ENCODE measurements around the gene STIP1.

Gene STIP1

DNA sequence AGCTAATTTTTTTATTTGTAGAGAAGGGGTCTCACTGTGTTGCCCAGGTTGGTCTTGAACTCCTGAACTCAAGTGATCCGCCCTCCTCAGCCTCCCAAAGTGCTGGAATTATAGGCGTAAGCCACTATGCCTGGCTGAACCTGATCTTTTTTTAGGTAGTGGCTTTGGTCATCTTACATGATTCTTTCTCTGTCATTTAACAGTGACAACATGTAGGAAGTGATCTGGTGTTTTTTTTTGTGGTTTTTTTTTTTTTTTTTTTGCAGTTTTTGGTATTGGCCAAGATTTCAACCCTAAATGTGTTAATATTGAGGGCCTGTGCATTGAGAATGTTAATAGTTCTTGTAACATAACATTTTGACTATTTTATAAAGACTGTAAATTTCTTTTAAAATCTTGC, 12.5 kb downstream of the STIP1 start:
- no peak for DNase-seq (ENCODE audit: low spot score)

DNA sequence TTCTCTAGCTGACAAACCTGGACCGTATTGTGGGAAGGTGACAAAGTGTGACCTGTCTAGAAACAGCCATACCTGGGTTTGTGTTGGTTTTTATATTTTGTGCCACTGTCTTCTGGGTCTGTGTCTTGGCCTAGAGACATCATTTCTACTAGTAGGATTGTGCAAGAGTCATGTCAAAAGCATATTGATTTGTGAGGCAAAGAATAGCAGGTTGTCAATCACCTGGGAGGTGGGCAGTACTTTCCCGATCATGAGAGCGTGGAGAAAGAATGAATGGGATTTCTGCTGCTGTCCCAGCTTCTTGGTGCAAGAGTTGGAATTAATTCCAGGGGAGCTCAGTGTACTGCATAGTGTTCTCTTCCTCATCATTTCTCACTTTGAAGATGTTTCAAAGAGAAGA, 15.6 kb downstream of the STIP1 start:
- DNase-seq (ENCODE audit: low spot score): no peak

DNA sequence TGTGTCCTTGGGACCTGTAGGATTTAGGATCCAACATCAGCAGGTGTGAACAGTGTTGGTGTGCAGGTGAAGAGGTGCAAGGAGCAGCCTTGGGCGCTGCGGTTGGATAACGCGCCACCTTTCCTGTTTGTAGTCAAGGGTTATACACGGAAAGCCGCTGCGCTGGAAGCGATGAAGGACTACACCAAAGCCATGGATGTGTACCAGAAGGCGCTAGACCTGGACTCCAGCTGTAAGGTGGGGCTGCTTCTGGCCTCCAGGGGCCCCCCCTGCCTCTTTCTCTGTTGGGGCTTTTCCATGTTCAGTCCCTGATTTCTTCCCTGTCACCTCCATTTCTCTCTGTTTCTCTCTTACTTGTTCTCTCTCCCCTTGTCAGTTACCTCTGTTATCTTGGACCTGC, 17.0 kb downstream of the STIP1 start:
- DNase-seq (ENCODE audit: low spot score): no peak

DNA sequence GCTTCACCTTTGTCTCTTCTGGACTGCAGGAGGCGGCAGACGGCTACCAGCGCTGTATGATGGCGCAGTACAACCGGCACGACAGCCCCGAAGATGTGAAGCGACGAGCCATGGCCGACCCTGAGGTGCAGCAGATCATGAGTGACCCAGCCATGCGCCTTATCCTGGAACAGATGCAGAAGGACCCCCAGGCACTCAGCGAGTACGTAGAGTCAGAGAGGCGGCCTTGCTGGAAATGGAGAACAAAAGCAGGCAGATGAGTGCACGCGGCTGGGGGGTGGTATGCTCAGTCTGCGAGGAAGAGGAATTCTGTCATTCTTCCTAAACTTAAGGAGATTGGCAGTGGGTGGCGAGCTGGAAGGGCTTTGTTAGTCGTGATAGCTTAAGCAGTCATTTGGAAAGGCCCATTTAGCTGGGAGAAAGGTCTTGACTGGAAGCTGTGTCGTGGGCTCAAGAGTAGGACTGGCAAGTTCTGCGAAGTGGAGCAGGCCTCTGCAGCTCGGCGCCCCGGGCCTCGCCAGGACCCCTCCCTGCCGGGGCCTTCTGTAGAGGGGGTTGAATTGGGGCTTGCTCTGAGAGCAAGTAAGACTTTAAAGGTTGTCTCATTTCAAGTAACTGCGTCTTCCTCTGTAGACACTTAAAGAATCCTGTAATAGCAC, 17.6 kb downstream of the STIP1 start:
- DNase-seq (ENCODE audit: low spot score): no peak

DNA sequence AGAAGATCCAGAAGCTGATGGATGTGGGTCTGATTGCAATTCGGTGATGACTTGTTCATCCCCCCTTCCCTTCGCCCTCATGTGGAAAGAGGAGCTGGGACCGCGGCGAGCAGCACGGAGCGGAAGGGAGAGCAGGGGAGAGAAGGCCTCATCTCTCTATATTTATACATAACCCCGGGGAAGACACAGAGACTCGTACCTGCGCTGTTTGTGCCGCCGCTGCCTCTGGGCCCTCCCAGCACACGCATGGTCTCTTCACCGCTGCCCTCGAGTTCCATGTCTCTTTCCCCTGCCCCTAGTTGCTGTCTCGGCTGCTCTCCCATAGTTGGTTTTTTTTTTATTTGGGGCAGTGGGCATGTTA, 18.1 kb downstream of the STIP1 start:
- no peak for DNase-seq (ENCODE audit: low spot score)

DNA sequence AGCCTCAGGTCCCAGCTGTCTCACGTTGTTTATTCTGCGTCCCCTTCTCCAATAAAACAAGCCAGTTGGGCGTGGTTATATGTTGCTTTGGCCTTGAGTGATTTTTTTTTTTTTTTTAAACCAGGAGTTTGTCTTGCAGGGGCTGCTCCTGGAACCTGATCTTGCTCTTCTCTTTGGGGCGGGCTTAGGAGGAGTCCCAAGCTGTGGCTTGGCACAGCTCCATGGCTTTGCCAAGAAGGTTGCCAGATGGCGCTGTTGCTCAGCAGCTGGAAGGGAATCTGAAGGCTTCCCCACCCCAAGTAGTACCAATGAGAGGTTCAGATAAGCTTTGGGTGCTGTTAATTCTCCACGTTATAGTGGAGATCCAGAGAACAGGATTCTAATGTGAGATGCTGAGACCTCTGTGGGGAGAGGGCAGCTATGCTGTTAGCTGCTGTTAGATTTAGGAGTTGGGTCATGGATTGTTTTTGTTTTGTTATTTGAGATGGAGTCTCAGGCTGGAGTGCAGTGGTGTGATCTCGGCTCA, 18.6 kb downstream of the STIP1 start:
- peak; percentile 85 for DNase-seq (ENCODE audit: low spot score)

DNA sequence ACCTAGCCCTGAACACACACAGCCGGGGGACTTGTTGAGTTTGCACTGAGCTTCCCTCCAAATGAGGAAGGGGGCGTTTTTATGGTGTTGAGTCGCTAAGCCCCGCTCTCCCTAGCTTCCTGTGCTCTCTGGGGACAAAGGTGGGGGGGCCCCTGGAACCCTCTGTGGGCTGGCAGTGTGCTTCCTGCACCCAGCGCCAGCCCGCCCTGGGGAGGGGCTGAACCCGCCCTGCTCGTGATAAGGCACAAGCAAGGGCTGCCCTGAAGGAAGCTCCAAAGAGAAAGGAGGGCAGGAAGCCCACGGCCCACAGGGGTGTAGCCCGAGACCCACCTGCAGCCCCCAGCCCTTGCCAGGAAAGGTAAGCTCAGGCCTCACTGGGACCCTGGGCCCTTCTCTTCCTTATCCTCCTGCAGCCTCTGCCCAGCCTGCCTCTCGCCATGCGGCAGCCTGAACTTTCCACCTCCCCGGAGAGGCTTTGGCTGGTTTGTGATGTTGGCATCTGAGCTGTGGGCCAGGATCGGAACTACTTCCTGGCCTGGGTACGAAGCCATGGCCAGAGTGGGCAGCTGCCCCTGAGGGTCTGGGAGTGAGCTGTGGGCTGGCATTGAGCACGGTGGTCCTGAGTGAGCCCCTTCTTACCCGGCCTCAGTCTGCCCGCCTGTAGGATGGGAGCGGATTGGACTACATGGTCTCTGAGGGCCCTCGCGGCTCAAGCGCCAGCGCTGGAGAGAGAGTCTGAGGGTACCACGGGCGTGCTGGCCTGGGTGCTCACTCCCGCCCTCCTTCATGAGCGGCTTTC, 20.7 kb downstream of the STIP1 start, which contains the start of gene FERMT3:
Gene FERMT3 (plus strand): TSS at position 265 of the 799 bp plus-strand sequence. CDS start 644 bp downstream, outside the sequence.
- DNase-seq (ENCODE audit: low spot score): no peak

DNA sequence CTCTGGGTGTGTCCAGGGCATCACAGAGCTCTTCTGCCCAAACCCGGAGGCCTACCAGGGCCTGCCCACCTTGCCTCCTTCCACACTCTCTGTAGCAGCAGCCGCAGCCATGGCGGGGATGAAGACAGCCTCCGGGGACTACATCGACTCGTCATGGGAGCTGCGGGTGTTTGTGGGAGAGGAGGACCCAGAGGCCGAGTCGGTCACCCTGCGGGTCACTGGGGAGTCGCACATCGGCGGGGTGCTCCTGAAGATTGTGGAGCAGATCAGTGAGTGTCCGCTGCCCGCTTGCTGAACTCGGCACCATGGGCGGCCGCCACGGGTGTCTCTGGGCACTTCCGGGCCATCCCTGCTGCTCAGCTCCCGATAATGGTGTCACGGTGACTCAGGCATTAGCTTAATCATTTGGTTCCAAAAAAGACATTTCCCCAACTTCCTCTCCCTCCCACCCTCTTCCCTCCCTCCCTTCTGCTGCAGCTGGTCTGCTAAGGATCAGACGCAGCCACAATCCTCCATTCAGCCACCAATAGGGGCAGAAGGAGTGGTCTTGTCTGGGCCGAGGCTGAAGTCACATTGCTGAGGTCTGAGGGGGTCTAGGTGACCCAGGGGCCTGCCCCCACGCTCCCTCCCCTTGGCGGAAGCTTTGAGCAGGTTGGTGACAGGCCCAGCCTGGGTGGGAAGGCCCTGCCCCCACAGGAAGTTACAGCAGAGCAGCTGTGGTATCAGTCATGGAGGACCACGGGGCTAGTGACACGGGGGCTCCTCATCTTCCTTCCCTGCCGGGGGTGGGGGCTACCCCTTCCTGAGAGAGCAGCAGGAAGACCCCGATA, 21.5 kb downstream of the STIP1 start:
- no peak for DNase-seq (ENCODE audit: low spot score)

DNA sequence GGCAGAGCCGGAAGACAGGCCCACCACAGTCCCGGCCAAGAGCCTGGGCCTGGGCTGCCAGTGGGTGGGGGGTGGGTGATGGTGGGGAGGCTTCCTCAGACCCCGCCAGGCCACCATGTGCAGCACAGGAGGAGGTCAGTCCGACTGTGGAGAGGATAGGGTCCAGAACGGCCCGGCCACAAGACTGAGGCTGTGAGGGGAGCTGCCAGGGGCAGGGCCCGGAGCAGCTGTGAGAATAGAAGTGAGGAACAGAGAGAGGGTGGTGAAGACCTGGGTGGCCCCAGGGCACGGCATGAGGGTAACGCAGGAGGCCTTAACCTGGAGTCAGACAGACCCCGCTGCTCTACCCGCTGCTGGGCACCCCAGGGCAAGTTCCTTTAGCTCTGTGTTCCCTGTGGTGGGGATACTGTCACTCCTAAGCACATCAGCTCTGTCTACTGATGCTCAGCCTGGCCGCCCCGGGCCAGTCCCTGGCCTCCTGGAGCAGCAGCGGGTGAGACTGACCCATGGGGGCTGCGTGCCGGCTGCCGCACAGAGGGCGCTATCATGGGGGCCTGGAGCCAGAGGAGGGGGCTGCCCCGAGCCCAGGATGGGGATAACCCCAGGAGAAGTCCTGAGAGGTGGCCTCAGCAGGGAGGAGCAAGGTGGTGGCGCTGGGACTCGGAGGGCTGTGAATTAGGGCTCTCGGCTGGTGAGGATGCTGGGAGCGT, 22.3 kb downstream of the STIP1 start:
- no peak for DNase-seq (ENCODE audit: low spot score)

DNA sequence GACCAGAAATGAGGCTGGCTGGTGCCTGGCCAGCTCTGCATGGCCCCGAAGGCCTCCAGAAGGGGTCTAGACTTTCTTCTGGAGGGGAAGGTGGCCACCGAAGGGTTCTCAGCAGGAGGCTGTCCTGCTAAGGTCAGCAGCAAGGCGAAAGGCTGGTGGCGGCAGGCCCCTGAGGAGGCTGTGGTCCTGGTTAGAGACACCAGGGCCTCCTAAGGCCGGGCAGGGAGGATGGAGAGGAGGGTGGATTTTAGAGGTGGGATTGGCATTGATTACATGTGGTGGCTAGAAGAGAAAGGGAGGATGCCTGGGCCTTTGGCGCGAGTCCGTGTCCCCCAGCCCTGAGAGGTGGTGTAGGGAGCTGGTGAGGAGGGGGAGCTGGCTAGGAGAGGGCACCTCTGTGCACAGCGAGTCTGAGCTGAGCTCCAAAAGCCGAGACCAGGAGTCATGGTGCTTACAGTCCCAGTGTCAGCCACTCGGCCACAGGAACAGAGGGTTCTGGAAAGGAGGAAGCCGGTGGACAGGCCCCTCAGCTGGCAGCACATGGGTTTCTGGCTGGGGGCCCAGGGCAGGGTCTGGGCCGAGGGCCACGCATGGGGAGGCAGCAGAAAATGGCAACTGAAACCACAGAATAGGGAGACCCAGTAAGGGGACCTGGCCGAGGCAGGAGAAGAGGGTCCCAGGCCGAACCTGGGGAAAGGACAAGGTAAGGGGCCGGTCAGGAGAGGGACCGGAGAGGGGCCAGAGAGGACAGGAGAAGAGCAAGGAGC, 23.0 kb downstream of the STIP1 start:
- DNase-seq (ENCODE audit: low spot score): no peak

DNA sequence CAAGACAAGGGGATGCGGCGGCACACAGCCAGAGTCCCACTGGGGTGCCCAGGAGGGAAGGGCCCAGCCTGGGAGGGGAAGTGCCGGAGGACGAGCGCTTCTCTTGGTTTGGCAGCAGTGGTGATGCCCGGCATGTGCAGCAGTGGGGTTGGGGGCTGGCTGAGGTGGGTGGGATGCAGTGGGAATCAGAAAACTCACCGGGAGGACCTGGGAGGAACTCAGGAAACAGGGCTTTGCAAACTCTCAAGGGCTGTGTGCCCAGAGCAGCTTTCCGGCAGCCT, 23.5 kb downstream of the STIP1 start:
- DNase-seq (ENCODE audit: low spot score): no peak

DNA sequence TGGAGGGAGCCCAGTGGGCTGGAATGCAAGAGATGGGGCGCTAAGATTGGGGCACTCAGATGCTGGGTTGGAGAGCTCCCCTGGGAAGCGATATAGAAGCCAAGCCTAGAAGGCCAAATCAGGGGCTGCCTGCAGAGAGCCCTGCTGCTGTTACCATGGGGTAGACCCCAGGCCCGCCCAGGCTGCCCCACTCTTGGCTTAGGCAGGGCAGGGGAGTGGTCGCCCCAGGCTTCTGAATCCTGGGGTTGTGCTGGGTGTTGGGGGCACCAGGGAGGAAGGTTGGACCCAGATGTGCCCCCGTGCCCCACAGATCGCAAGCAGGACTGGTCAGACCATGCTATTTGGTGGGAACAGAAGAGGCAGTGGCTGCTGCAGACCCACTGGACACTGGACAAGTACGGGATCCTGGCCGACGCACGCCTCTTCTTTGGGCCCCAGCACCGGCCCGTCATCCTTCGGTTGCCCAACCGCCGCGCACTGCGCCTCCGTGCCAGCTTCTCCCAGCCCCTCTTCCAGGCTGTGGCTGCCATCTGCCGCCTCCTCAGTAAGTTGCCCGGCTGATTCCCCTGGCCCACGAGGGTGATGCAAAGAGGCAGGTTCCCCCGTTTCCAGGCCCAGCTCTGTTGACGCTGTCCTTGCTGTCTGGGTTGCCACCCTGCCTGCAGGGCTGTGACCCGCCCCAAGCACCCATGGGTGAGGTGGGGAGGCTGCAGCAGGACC, 24.5 kb downstream of the STIP1 start:
- DNase-seq (ENCODE audit: low spot score): no peak

DNA sequence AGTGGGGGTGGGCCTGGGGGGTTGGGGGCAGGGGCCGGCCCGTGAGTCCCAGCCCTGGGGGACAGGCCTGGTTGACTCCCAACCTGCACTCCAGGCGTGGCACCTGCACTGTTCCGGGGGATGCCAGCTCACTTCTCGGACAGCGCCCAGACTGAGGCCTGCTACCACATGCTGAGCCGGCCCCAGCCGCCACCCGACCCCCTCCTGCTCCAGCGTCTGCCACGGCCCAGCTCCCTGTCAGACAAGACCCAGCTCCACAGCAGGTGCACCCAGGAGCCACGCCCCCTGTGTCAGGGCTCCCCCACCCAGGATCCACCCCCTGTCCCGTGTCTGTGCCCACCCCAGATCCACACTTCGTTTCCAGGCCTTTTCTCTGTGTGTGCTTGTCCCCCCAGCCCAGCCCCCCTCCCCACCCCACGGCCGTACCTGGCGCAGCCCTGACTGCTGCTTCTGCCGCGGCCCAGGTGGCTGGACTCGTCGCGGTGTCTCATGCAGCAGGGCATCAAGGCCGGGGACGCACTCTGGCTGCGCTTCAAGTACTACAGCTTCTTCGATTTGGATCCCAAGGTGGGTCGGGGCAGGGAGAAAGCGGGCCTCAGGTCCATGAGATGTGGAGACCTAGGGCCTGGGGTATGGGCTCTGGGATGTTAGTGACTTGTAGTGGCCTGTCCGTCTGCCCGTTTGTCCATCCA, 25.4 kb downstream of the STIP1 start:
- no peak for DNase-seq (ENCODE audit: low spot score)

DNA sequence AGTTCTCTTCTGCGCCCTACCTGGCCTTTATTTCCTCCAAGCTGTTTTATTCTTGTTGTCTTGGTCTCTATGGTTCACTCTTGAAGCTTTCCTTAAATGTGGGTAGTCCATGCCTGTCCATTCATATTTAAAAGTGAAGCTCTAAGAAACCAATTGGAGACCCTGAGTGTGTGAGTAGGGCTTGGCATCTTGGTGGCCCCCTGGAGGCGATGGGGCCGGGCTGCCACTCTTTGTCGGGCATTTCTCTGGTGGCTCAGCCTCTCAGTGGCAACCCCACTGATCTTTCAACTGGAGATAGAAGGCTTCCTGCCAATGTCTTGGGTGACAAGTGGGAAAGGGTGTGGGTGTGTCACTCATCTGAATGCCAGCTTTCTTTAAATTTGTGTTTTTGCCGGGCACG, 30.9 kb downstream of the STIP1 start:
- DNase-seq (ENCODE audit: low spot score): no peak

DNA sequence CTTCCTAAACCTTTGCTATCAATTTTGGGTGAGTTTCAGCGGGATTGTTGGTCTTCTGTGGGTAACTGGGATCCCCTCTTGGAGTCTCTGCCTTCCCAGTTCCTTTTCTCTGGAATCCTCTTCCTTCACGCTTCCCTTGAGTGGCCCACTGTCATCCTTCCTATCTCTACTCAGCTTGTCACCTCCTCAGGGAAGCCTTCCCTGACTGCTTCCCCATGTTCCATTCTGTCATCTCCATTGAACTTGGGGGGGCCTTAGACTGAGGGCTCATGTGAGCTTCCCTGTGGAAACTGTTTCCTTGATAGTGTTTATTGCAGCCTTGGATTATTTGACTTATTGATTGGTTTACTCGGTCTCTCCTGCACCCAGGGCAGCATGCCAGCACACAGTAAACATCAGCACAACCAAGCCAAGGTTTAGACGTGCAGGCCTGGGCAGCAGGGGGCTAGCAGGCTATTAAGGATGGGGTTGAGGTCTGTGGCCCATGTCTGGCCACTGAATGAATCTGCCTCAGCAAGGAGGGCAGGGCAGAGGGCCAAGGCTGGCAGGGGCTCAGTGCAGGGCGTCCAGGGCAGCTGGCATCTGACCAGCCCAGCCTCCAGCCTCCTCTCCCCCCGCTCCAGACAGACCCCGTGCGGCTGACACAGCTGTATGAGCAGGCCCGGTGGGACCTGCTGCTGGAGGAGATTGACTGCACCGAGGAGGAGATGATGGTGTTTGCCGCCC, 32.8 kb downstream of the STIP1 start:
- DNase-seq (ENCODE audit: low spot score): no peak

DNA sequence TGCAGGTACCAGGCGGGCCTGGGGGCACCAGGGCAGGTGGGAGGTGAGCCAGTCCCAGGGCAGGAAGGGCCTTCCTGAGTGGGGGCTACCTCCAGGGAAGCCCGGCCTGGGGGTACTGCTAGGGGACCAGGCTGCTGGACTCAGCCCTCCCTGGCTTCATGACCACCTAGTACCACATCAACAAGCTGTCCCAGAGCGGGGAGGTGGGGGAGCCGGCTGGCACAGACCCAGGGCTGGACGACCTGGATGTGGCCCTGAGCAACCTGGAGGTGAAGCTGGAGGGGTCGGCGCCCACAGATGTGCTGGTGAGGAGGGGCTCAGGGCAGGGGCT, 33.3 kb downstream of the STIP1 start:
- no peak for DNase-seq (ENCODE audit: low spot score)

DNA sequence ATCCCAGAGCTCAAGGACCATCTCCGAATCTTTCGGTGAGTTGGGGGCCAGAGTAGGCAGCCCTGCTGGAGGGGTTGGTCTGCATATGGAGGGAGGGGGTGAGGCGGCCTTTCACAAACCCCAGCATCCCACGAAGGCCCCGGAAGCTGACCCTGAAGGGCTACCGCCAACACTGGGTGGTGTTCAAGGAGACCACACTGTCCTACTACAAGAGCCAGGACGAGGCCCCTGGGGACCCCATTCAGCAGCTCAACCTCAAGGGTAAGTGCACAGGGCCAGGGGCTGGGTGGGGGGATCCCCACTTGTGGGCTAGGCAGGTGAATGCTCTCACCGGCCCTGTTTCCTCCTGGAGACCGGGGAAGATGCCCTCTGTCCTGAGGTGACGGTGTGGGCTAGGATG, 33.8 kb downstream of the STIP1 start:
- no peak for DNase-seq (ENCODE audit: low spot score)

DNA sequence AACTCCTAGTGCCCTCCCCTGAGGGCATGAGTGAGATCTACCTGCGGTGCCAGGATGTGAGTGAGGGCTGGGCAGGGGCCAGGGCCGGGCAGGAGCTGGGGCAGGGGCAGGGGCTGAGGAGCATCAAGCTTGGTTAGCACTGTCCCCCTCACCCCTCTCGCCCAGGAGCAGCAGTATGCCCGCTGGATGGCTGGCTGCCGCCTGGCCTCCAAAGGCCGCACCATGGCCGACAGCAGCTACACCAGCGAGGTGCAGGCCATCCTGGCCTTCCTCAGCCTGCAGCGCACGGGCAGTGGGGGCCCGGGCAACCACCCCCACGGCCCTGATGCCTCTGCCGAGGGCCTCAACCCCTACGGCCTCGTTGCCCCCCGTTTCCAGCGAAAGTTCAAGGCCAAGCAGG, 34.3 kb downstream of the STIP1 start:
- no peak for DNase-seq (ENCODE audit: low spot score)

DNA sequence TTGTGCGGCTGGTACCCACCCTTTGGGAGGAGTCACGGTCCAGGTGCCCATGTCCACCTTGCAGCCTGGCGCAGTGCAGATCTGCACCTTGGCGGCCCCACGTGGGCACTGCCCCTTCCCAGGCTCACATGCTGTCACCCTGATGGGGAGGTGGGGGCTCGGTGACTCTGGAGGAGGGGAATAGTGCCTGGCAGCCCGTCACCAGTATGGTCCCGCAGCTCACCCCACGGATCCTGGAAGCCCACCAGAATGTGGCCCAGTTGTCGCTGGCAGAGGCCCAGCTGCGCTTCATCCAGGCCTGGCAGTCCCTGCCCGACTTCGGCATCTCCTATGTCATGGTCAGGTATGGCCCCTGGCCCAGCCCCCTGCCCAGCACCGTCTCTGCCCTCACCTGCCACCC, 34.8 kb downstream of the STIP1 start:
- DNase-seq (ENCODE audit: low spot score): no peak

DNA sequence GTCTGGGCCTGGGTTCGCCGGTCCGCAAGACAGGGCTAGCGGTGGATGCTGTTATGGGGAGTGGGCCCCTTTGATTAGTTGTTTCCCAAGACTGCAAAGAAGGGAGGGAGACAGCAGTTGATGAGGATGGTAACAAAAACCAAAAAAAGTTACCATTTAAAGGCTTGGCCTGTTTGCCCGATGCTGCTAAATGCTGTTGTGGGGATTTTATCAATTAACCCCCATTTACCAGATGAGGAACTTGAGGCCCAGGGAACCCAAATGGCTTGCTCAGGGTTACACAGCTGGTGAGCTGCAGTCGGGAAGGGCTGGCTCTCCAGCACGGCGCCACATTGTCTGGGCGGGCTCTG, 36.7 kb downstream of the STIP1 start:
- DNase-seq (ENCODE audit: low spot score): no peak
